Nephron (organoid): Measurements from ENCODE around the gene CDNF.

ENCODE experiments used
- H3K27ac Mint-ChIP-seq, 3 experiments: 2 replicates each; pipeline ENCODE4 v1.8.0; 2020; ENCODE audit warnings: mixed read lengths in 3 of 3, mild to moderate bottlenecking in 2 of 3, moderate library complexity in 1 of 3
- H3K27me3 Mint-ChIP-seq: 2 replicates; pipeline ENCODE4 v1.8.0; 2021; ENCODE audit warnings: low read depth, mild to moderate bottlenecking, moderate library complexity, mixed read lengths
- H3K36me3 Mint-ChIP-seq: 2 replicates; pipeline ENCODE4 v1.8.0; 2020; ENCODE audit warnings: low read depth, mixed read lengths
- H3K4me1 Mint-ChIP-seq: 2 replicates; pipeline ENCODE4 v1.8.0; 2020; ENCODE audit warnings: mixed read lengths
- H3K4me3 Mint-ChIP-seq, 3 experiments: 2 replicates each; pipeline ENCODE4 v1.8.0; 2020; ENCODE audit warnings: mild to moderate bottlenecking in 3 of 3, mixed read lengths in 3 of 3, moderate library complexity in 2 of 3
- H3K9me3 Mint-ChIP-seq: 2 replicates; pipeline ENCODE4 v1.8.0; 2020; ENCODE audit warnings: mixed read lengths
- CTCF ChIP-seq, 3 experiments: fragments of 200-600 bp; sonication (generic); IDR thresholded peaks; one replicate each; pipeline ENCODE4 v1.5.0; 2021; ENCODE audit warnings: antibody characterized with exemption in 3 of 3; ENCODE audit not compliant: unreplicated experiment in 3 of 3

CDNF gene

GRCh38 chr10:14812271-14812670 is 25.6 kb downstream of the CDNF start:
- Mint-ChIP-seq H3K4me3 (no peak overlapping the region), H3K27me3 (peaks cover 13% of the 10 kb centered on the region), H3K9me3 (no peaks in the 10 kb centered on the region), H3K36me3 (no peaks in the 10 kb centered on the region), H3K4me1 (no peaks in the 10 kb centered on the region), H3K27ac (no peak overlapping the region)
- TF ChIP-seq CTCF (IDR thresholded peaks at IDR 0.05; ENCODE audit: unreplicated experiment in 3 of 3) = no peak

- Mint-ChIP-seq H3K36me3 (no peaks in the 10 kb centered on the region), H3K4me1 (no peaks in the 10 kb centered on the region), H3K27me3 (peaks cover 12% of the 10 kb centered on the region), H3K27ac (no peak overlapping the region), H3K4me3 (no peak overlapping the region), H3K9me3 (no peaks in the 10 kb centered on the region)
- TF ChIP-seq CTCF (IDR thresholded peaks at IDR 0.05; ENCODE audit: unreplicated experiment in 3 of 3) = no peak
Measured at GRCh38 chr10:14810969-14811953, 26.6 kb downstream of the CDNF start.

- Mint-ChIP-seq H3K9me3 (no peaks in the 10 kb centered on the region), H3K27me3 (peaks cover 13% of the 10 kb centered on the region), H3K36me3 (no peaks in the 10 kb centered on the region), H3K4me1 (no peaks in the 10 kb centered on the region), H3K4me3 (no peak overlapping the region), H3K27ac (no peak overlapping the region)
- TF ChIP-seq CTCF (IDR thresholded peaks at IDR 0.05; ENCODE audit: unreplicated experiment in 3 of 3) = no peak
Measured at GRCh38 chr10:14806318-14806717, 31.5 kb downstream of the CDNF start.

- Mint-ChIP-seq H3K27ac (no peak overlapping the region), H3K4me3 (no peak overlapping the region), H3K36me3 (no peaks in the 10 kb centered on the region), H3K4me1 (no peaks in the 10 kb centered on the region), H3K9me3 (no peaks in the 10 kb centered on the region), H3K27me3 (peaks cover 20% of the 10 kb centered on the region)
- no peak for TF ChIP-seq CTCF (IDR thresholded peaks at IDR 0.05; ENCODE audit: unreplicated experiment in 3 of 3)
Measured at GRCh38 chr10:14803827-14804226, 34.0 kb downstream of the CDNF start.

GRCh38 chr10:14801723-14802122 is 36.1 kb downstream of the CDNF start:
- H3K27ac Mint-ChIP-seq = no peak overlapping the region
- peaks cover 26% of the 10 kb centered on the region for H3K27me3 Mint-ChIP-seq
- no peaks in the 10 kb centered on the region for H3K4me1 Mint-ChIP-seq
- no peak overlapping the region for H3K4me3 Mint-ChIP-seq
- no peaks in the 10 kb centered on the region for H3K36me3 Mint-ChIP-seq
- no peaks in the 10 kb centered on the region for H3K9me3 Mint-ChIP-seq
- TF ChIP-seq CTCF (IDR thresholded peaks at IDR 0.05; ENCODE audit: unreplicated experiment in 3 of 3) = no peak

GRCh38 chr10:14800397-14800796 is 37.4 kb downstream of the CDNF start:
- Mint-ChIP-seq H3K27ac (no peak overlapping the region), H3K9me3 (no peaks in the 10 kb centered on the region), H3K27me3 (peaks cover 26% of the 10 kb centered on the region), H3K36me3 (no peaks in the 10 kb centered on the region), H3K4me3 (no peak overlapping the region), H3K4me1 (no peaks in the 10 kb centered on the region)
- no peak for TF ChIP-seq CTCF (IDR thresholded peaks at IDR 0.05; ENCODE audit: unreplicated experiment in 3 of 3)
